GM10266 (cell line): Measurements from ENCODE around the gene CFAP91.

Source experiments
- DNase-seq: peaks from one replicate; pipeline ENCODE4 v3.0.0; 2012; ENCODE audit errors: extremely low spot score
- CTCF ChIP-seq: IDR thresholded peaks from 2 replicates; pipeline ENCODE4 v1.5.1; 2012; ENCODE audit warnings: mild to moderate bottlenecking, low read depth; ENCODE audit not compliant: control insufficient read depth, insufficient read depth; ENCODE audit errors: missing control alignments

The CFAP91 gene

DNA sequence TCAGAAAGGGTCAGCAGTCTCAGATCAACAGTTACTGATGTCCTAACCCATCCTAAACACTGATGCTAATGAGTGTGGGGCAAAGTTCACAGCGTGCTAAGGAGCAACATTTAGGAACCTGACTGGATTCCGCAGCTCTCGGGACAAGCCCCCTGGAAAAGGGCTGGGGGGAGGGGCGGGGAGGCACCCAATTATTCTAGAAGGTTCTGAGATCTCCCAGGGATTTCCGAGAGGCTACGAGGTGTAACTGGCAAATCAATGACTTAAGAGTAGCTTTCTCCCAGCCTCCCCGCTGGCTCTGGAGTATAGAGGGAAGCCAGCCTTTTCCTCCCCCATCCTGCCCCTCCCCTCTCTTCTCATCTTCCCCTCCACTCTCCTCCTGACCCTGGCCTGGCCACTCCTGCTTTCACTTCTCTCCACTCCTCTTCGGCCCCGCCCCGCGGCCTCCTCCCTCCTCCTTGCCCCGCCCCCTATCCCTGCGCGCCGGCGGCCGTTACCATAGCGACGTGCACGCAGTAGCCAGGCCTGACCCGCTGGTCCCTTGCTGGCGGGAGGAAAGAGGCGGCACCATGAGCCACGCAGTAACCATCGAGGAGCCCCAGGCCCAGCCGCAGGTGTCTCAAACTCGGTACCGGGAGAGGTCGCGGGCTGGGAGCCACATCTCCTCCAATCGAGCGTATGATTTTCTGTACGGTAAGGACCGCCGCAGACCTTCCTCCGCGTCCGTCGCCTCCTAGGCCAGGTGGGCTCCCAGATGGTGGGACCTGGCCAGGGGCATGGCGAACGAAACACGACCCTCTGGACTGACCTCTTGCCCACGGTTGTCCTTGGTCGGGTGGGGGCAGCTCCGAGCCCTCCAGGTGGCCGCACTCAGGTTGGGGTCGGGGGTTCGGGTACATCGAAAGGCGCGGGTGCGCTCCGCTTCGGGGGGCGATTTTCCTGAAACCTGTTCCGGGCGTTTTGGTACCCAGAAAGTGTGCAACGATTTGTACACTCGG is at the start of gene CFAP91:
Gene CFAP91 (plus strand): TSS at position 493 of the 998 bp plus-strand sequence. CDS start 77 bp downstream, at position 570.
- no peak for TF ChIP-seq CTCF
- DNase-seq: peak; percentile 86

GRCh38 chr3:119653876-119654275 is 48.9 kb upstream of the CFAP91 start:
- DNase-seq: no peak
- no peak for TF ChIP-seq CTCF

- DNase-seq: no peak
These were observed 44.7 kb upstream of the CFAP91 start for GRCh38 chr3:119657887-119658702.

DNA sequence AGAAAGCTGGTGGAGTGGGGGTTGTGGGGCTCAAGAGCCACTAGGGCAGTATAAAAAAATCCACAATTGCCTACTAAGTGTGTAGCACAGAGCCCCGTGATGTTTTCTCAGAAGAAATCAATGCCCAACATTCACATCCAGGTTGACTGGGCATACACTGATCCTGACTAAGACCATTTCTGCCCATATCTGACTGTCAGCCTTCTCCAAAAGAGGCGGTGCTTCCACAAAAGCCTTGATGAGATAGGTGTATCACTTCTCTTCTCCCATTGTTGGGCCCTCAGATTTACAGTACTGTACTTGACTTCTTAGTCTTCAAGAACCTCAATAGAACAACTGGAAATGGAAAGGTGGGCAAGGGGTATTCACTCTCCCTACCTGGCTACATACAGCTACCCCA is 43.8 kb upstream of the CFAP91 start:
- no peak for TF ChIP-seq CTCF
- DNase-seq: no peak

More at GRCh38 chr3:119657887-119658702, 44.7 kb upstream of the CFAP91 start:
- TF ChIP-seq CTCF: no peak

- DNase-seq: no peak
- TF ChIP-seq CTCF: no peak
These were observed 43.1 kb upstream of the CFAP91 start for GRCh38 chr3:119659606-119660291.

GRCh38 chr3:119660474-119661440 is 42.1 kb upstream of the CFAP91 start, which contains the start of gene POPDC2:
POPDC2 (minus strand) TSS chr3:119660589; CDS start chr3:119660423, 166 bp downstream.
- TF ChIP-seq CTCF: no peak
- no peak for DNase-seq
